GM18858 (cell line): ENCODE data around the gene MOB1A.
"Not testable (repeated sequence)": the region's sequence is repeated elsewhere in the genome, so short reads cannot be mapped to it uniquely, and the experiment has no call there.

Experiments
- ATAC-seq: cut with Tn5 transposase; IDR thresholded peaks from one replicate; pipeline ENCODE4 v1.9.1; 2021; ENCODE audit not compliant: unreplicated experiment

MOB1A gene

GRCh38 chr2:74178211-74179062 is at the start of gene MOB1A:
MOB1A (minus strand) TSS chr2:74178879; CDS start chr2:74178674, 205 bp downstream.
- ATAC-seq, result peak; percentile 72

GRCh38 chr2:74227646-74228045 is 49.0 kb upstream of the MOB1A start:
- ATAC-seq, result no peak

GRCh38 chr2:74226648-74227213 is 48.1 kb upstream of the MOB1A start:
- ATAC-seq, result no peak

GRCh38 chr2:74225698-74226459 is 47.2 kb upstream of the MOB1A start:
- no peak for ATAC-seq

- no peak for ATAC-seq
Observed at GRCh38 chr2:74223941-74224770, 45.5 kb upstream of the MOB1A start.

GRCh38 chr2:74222300-74222650 is 43.6 kb upstream of the MOB1A start:
- ATAC-seq, result no peak

GRCh38 chr2:74221604-74222299 is 43.1 kb upstream of the MOB1A start:
- no peak for ATAC-seq

- no peak for ATAC-seq
Observed at GRCh38 chr2:74221091-74221490, 42.4 kb upstream of the MOB1A start.

GRCh38 chr2:74219846-74220486 is 41.3 kb upstream of the MOB1A start:
- no peak for ATAC-seq

GRCh38 chr2:74216642-74217041 is 38.0 kb upstream of the MOB1A start:
- no peak for ATAC-seq

GRCh38 chr2:74215771-74216170 is 37.1 kb upstream of the MOB1A start:
- not testable (repeated sequence) for ATAC-seq

- ATAC-seq, result no peak
Observed at GRCh38 chr2:74212702-74213410, 34.2 kb upstream of the MOB1A start.

- ATAC-seq, result peak; percentile 61
Observed at GRCh38 chr2:74206180-74206688, 27.6 kb upstream of the MOB1A start.

GRCh38 chr2:74205596-74205995 is 26.9 kb upstream of the MOB1A start:
- ATAC-seq, result no peak

GRCh38 chr2:74205113-74205512 is 26.4 kb upstream of the MOB1A start:
- ATAC-seq, result no peak

- no peak for ATAC-seq
Observed at GRCh38 chr2:74204436-74204835, 25.8 kb upstream of the MOB1A start.

- ATAC-seq, result no peak
Observed at GRCh38 chr2:74201596-74201995, 22.9 kb upstream of the MOB1A start.

GRCh38 chr2:74201196-74201595 is 22.5 kb upstream of the MOB1A start:
- no peak for ATAC-seq

GRCh38 chr2:74199871-74200305 is 21.2 kb upstream of the MOB1A start:
- ATAC-seq, result no peak
